SU-DHL-6 (cell line): ENCODE data around the gene USB1.

Experiments
- H2AFZ ChIP-seq: fragments of 200-600 bp; sonication (generic); 2 replicates; pipeline ENCODE4 v1.6.1; 2014; ENCODE audit warnings: low read depth, mild to moderate bottlenecking, moderate library complexity, mixed read lengths, antibody characterized with exemption, low read length; ENCODE audit not compliant: severe bottlenecking
- H3F3A ChIP-seq: fragments of 200-600 bp; shearing (Covaris generic); 2 replicates; pipeline ENCODE4 v1.6.0; 2016; ENCODE audit warnings: antibody characterized with exemption, mild to moderate bottlenecking; ENCODE audit not compliant: insufficient read depth
- H3K27ac ChIP-seq: fragments of 200-600 bp; sonication (generic); 2 replicates; pipeline ENCODE4 v1.5.1; 2016; ENCODE audit warnings: low read depth, mild to moderate bottlenecking, low read length, moderate library complexity, mixed read lengths
- H3K27me3 ChIP-seq: fragments of 200-600 bp; sonication (generic), shearing (Covaris generic); 2 replicates; pipeline ENCODE4 v1.6.0; 2014; ENCODE audit warnings: mild to moderate bottlenecking, low read length
- H3K36me3 ChIP-seq: fragments of 200-600 bp; sonication (generic); 2 replicates; pipeline ENCODE4 v1.6.1; 2014; ENCODE audit warnings: mild to moderate bottlenecking, low read length, mixed read lengths
- H3K4me2 ChIP-seq: fragments of 300-600, 200-600 bp; shearing (Covaris generic), sonication (generic); 2 replicates; pipeline ENCODE4 v1.6.0; 2014; ENCODE audit warnings: low read length, low read depth, mild to moderate bottlenecking; ENCODE audit not compliant: poor library complexity, severe bottlenecking
- H3K4me3 ChIP-seq: fragments of 200-600 bp; sonication (generic); 2 replicates; pipeline ENCODE4 v1.5.1; 2014; ENCODE audit warnings: antibody characterized with exemption, low read length, mild to moderate bottlenecking, mixed read lengths; ENCODE audit not compliant: insufficient read depth, poor library complexity, severe bottlenecking
- H3K79me2 ChIP-seq: fragments of 200-600 bp; sonication (generic); 2 replicates; pipeline ENCODE4 v1.6.1; 2014; ENCODE audit warnings: mild to moderate bottlenecking, low read length, moderate library complexity; ENCODE audit not compliant: insufficient read depth
- H3K9ac ChIP-seq: fragments of 200-600 bp; sonication (generic); 2 replicates; pipeline ENCODE4 v1.7.0; 2014; ENCODE audit warnings: mild to moderate bottlenecking, low read length
- H3K9me2 ChIP-seq: fragments of 200-600 bp; sonication (generic); replicated peaks from 2 replicates; pipeline ENCODE4 v1.6.1; 2014; ENCODE audit warnings: low read length; ENCODE audit not compliant: insufficient read depth
- H3K9me3 ChIP-seq: fragments of 200-600 bp; sonication (generic); 2 replicates; pipeline ENCODE4 v1.6.1; 2014; ENCODE audit warnings: low read length, mixed read lengths; ENCODE audit not compliant: insufficient read depth
- H4K20me1 ChIP-seq: fragments of 200-600 bp; sonication (generic); 2 replicates; pipeline ENCODE4 v1.6.1; 2014; ENCODE audit warnings: low read depth, mild to moderate bottlenecking, antibody characterized with exemption, low read length, moderate library complexity, mixed read lengths
- EZH2phosphoT487 ChIP-seq: fragments of 200-600 bp; sonication (generic), shearing (Covaris generic); conservative IDR thresholded peaks from 2 replicates; pipeline ENCODE4 v1.6.1; 2018; ENCODE audit warnings: mild to moderate bottlenecking, antibody characterized with exemption, low read length, moderate library complexity, mixed read lengths
- TF ChIP-seq, protein P1 (sequence below): fragments of 200-600 bp; sonication (generic); IDR thresholded peaks from one replicate; pipeline ENCODE4 v1.5.1; 2017; ENCODE audit warnings: antibody characterized with exemption, mild to moderate bottlenecking, low read length, moderate library complexity; ENCODE audit not compliant: insufficient read depth, poor library complexity, severe bottlenecking

Gene USB1

DNA sequence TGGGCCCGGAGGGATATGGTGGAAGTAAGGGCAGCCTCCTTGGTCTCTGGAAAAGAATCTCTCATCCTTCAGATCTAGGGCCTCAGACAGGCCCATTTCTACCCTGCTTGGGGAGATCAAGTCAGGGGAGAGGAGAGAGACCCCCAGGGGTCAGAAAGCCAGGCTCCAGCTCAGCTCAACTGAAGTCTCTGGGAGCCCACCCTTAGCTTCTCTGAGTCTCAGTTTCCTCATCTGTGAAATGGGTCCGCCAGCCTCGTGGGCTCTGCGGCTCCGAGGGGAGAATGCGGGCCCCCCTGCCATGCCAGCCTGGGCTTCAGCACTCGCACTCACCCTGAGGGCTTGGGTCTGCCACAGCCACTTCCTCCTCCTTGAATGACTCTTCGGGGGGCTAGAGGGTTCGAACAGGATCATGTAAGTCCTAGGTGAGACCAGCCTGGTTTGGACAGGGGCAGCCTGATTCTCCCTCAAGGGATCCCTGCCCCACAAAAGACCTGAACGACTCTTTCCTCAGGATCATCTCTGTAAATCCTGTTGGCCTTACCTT lies 37.0 kb upstream of the USB1 start:
- Histone ChIP-seq H3F3A (no peaks in the 10 kb centered on the region), H3K27ac (no peak overlapping the region), H2AFZ (no peak overlapping the region), H3K9me3 (no peaks in the 10 kb centered on the region), H3K36me3 (no peaks in the 10 kb centered on the region), H4K20me1 (no peaks in the 10 kb centered on the region), H3K9me2 (no peaks in the 10 kb centered on the region), H3K27me3 (no peaks in the 10 kb centered on the region), H3K9ac (no peak overlapping the region), H3K4me3 (no peak overlapping the region), H3K79me2 (no peaks in the 10 kb centered on the region), H3K4me2 (no peak overlapping the region)
- TF ChIP-seq, protein P1, sequence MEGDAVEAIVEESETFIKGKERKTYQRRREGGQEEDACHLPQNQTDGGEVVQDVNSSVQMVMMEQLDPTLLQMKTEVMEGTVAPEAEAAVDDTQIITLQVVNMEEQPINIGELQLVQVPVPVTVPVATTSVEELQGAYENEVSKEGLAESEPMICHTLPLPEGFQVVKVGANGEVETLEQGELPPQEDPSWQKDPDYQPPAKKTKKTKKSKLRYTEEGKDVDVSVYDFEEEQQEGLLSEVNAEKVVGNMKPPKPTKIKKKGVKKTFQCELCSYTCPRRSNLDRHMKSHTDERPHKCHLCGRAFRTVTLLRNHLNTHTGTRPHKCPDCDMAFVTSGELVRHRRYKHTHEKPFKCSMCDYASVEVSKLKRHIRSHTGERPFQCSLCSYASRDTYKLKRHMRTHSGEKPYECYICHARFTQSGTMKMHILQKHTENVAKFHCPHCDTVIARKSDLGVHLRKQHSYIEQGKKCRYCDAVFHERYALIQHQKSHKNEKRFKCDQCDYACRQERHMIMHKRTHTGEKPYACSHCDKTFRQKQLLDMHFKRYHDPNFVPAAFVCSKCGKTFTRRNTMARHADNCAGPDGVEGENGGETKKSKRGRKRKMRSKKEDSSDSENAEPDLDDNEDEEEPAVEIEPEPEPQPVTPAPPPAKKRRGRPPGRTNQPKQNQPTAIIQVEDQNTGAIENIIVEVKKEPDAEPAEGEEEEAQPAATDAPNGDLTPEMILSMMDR, result no peak

DNA sequence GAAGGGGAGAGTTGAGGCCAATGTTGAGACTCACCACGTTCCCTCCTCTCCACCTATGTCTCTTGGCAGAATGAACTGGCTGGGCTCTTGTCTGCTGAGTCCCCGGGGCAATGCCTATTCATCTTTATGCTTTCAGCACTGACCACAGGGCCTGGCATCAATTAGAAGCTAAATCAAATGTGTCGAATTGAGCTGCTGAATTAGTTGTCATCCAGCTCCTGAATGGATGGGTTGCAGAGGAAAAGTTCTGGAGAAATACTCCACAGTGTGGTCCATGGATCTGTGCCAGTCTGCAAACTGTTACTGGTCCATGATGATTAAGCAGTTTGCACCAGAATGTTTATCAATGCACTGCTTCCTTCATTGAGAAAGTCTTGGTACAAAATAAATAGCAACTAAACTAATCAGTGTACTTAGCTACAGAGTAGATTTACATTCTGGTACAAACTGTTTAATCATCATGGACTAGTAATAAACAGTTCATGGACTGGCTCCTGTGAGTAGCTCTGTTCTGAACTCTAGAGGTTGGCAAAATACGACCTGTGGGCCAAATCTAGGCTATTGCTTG lies 34.9 kb upstream of the USB1 start:
- Histone ChIP-seq H3K9me2 (no peaks in the 10 kb centered on the region), H3K27me3 (no peaks in the 10 kb centered on the region), H4K20me1 (no peaks in the 10 kb centered on the region), H2AFZ (no peak overlapping the region), H3K9ac (no peak overlapping the region), H3K27ac (no peak overlapping the region), H3K9me3 (no peaks in the 10 kb centered on the region), H3K4me2 (no peak overlapping the region), H3K36me3 (no peaks in the 10 kb centered on the region), H3K79me2 (no peaks in the 10 kb centered on the region), H3K4me3 (no peak overlapping the region), H3F3A (no peaks in the 10 kb centered on the region)
- no peak for TF ChIP-seq EZH2phosphoT487
- TF ChIP-seq, protein P1, result no peak

DNA sequence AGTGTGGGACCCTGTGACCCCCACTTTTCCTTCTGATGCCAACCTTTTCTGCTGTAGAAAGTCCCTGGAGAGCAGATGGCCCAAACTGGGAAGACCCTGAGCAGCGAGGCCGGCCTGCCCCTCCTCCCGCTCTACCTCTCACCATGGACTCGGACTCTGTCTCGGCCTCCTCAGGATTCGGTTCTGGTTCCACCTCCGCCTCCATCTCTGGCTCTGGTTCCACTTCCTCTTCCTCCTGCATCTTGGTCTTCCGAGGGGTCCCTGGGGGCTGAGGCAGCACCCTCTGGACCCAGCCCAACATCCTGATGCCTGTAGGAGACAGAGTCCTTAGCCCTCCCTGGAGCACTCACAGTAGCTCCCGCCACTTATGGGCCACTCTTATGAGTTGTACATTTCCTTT lies 34.2 kb upstream of the USB1 start:
- H3K27ac ChIP-seq, result no peak overlapping the region
- H3K4me2 ChIP-seq, result no peak overlapping the region
- H3K9ac ChIP-seq, result no peak overlapping the region
- H4K20me1 ChIP-seq, result no peaks in the 10 kb centered on the region
- no peak overlapping the region for H2AFZ ChIP-seq
- no peaks in the 10 kb centered on the region for H3K36me3 ChIP-seq
- TF ChIP-seq EZH2phosphoT487, result no peak
- TF ChIP-seq, protein P1, result no peak
- no peaks in the 10 kb centered on the region for H3K9me2 ChIP-seq
- no peak overlapping the region for H3K4me3 ChIP-seq
- no peaks in the 10 kb centered on the region for H3F3A ChIP-seq
- no peaks in the 10 kb centered on the region for H3K79me2 ChIP-seq
- no peaks in the 10 kb centered on the region for H3K27me3 ChIP-seq
- H3K9me3 ChIP-seq, result no peaks in the 10 kb centered on the region

DNA sequence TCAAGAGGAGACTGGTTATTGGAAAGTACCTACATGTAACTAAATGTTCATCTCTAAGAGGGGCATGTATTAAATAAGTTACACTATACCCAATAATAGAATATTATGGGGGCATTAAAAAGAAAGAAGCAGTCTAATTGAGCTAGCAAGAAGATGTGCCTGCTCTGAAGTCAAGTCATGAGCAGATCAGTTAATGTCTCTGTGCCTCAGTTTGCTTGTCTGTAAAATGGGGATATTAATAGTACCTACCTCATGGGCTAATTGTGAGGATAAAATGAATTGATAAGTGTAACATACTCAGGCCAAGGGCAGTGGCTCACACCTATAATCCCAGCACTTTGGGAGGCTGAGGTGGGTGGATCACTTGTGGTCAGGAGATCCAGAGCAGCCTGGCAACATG lies 33.3 kb upstream of the USB1 start:
- TF ChIP-seq EZH2phosphoT487, result no peak
- TF ChIP-seq, protein P1, result no peak
- H4K20me1 ChIP-seq, result no peaks in the 10 kb centered on the region

More for the DNA sequence above, 33.3 kb upstream of the USB1 start:
- no peaks in the 10 kb centered on the region for H3F3A ChIP-seq
- H3K9me2 ChIP-seq, result no peaks in the 10 kb centered on the region
- H3K4me2 ChIP-seq, result no peak overlapping the region
- H3K9ac ChIP-seq, result no peak overlapping the region
- no peaks in the 10 kb centered on the region for H3K27me3 ChIP-seq
- H3K4me3 ChIP-seq, result no peak overlapping the region
- no peak overlapping the region for H3K27ac ChIP-seq
- no peak overlapping the region for H2AFZ ChIP-seq
- no peaks in the 10 kb centered on the region for H3K79me2 ChIP-seq
- no peaks in the 10 kb centered on the region for H3K36me3 ChIP-seq
- no peaks in the 10 kb centered on the region for H3K9me3 ChIP-seq
